ENCODE measurements around the gene HS3ST6. TPM values are rescaled to one million over a fixed set of nuclear protein-coding genes. Genes with fewer than 3 reads are reported as not detected.

HS3ST6 gene
- polyA plus RNA-seq, 1 of the 3 experiments (the other 2 are of a cell fraction) = 0.03 TPM

DNA sequence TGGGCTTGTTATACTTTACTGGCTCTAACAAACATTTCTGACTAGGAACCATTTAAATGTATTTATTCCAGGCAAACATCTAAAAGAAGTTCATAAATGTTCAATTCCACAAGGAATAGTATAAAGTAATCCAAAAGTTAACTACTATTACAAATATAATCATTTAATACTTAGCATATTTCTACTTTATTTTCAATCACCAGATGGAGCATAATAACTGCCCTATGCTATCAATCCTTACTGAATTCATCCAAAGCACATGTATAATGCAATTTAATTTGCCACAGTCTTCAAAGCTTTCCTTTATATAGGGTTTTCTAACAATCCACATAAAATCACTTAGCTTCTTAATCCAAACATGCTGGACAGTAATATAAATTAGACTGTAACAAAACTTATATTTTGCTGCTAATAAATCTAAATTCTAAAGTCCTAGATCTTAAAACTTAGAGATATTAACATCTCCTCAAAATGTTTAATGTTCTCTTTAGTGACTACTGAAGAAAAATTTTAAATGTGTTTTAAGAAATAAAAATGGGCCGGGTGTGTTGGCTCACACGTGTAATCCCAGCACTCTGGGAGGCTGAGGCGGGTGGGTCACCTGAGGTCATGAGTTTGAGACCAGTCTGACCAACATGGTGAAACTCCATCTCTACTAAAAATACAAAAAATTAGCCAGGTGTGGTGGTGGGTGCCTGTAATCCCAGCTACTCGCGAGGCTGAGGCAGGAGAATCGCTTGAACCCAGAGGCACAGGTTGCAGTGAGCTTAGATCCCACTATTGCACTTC lies 52.1 kb downstream of the HS3ST6 start (continued):
- TF ChIP-seq USF2 (IDR thresholded peaks at IDR 0.05; ENCODE audit: borderline replicate concordance, low read depth, low read length) = no peak
- TF ChIP-seq MEF2A (IDR thresholded peaks at IDR 0.05; ENCODE audit: borderline replicate concordance, low read depth) = no peak
- TF ChIP-seq POLR2AphosphoS5 (IDR thresholded peaks at IDR 0.05; ENCODE audit: low read depth, low read length) = no peak

GRCh38 chr16:1863681-1864460 lies 54.3 kb downstream of the HS3ST6 start:
- Histone ChIP-seq H3K9me3 (no peaks in the 10 kb centered on the region), H3K4me1 (ENCODE audit: control insufficient read depth in 1 of 2, insufficient read depth in 2 of 2, low read depth in 1 of 2, low read length in 1 of 2) (no peaks in the 10 kb centered on the region; a peak in 1 of 4 replicates), H4K20me1 (ENCODE audit: insufficient read depth) (no peaks in the 10 kb centered on the region), H3K79me2 (ENCODE audit: insufficient read depth) (no peaks in the 10 kb centered on the region), H3K4me2 (no peak overlapping the region), H3K27me3 (ENCODE audit: insufficient read depth) (no peaks in the 10 kb centered on the region; the same call in 1 of the 2 replicates), H3K4me3 (ENCODE audit: low read depth in 2 of 2, low read length in 1 of 2) (no peak overlapping the region), H3K36me3 (replicated peaks in 1 of 2; ENCODE audit: control insufficient read depth in 1 of 2, insufficient read depth in 2 of 2, low read length in 1 of 2) (no peaks in the 10 kb centered on the region), H3K9ac (no peak overlapping the region), H3K27ac (ENCODE audit: low read depth in 2 of 2, low read length in 1 of 2) (no peak overlapping the region), H3K9me2 (no peaks in the 10 kb centered on the region), H3F3A (replicated peaks; ENCODE audit: insufficient read depth) (no peaks in the 10 kb centered on the region), H2AFZ (ENCODE audit: low read depth) (no peak overlapping the region)
- peak; percentile 44 for DNase-seq
- WGBS (ENCODE audit: low lambda C conversion rate) = 18% methylated on average over 4 of the region's 4 CpGs
- ChIA-PET POLR2A (no interaction called here), CTCF (interaction anchor here (0.7 to 12.8 kb wide), 21 partner anchors 11 to 367 kb away, joined by 3 to 137 read pairs (median 5); no protein-coding TSS in a partner anchor)
- TF ChIP-seq, protein P1, sequence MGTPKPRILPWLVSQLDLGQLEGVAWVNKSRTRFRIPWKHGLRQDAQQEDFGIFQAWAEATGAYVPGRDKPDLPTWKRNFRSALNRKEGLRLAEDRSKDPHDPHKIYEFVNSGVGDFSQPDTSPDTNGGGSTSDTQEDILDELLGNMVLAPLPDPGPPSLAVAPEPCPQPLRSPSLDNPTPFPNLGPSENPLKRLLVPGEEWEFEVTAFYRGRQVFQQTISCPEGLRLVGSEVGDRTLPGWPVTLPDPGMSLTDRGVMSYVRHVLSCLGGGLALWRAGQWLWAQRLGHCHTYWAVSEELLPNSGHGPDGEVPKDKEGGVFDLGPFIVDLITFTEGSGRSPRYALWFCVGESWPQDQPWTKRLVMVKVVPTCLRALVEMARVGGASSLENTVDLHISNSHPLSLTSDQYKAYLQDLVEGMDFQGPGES (IDR thresholded peaks at IDR 0.05; ENCODE audit: low read depth, low read length) = no peak
- TF ChIP-seq EZH2phosphoT487 (IDR thresholded peaks at IDR 0.05; ENCODE audit: borderline replicate concordance, low read depth) = no peak
- TF ChIP-seq, protein P2, sequence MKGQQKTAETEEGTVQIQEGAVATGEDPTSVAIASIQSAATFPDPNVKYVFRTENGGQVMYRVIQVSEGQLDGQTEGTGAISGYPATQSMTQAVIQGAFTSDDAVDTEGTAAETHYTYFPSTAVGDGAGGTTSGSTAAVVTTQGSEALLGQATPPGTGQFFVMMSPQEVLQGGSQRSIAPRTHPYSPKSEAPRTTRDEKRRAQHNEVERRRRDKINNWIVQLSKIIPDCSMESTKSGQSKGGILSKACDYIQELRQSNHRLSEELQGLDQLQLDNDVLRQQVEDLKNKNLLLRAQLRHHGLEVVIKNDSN (IDR thresholded peaks at IDR 0.05; ENCODE audit: borderline replicate concordance, low read depth) = no peak
- TF ChIP-seq EP300 (IDR thresholded peaks at IDR 0.05; ENCODE audit: borderline replicate concordance in 1 of 2, low read depth in 1 of 2, low read length in 1 of 2) = no peak
- no peak for TF ChIP-seq CHD2 (IDR thresholded peaks at IDR 0.05; ENCODE audit: low read length, partially characterized antibody)
- no peak for TF ChIP-seq TEAD4 (IDR thresholded peaks at IDR 0.05; ENCODE audit: borderline replicate concordance, insufficient read depth)
- no peak for TF ChIP-seq FOSL2 (IDR thresholded peaks at IDR 0.05; ENCODE audit: borderline replicate concordance, low read depth)
- TF ChIP-seq USF2 (IDR thresholded peaks at IDR 0.05; ENCODE audit: borderline replicate concordance, low read depth, low read length) = no peak
- TF ChIP-seq, protein P3, sequence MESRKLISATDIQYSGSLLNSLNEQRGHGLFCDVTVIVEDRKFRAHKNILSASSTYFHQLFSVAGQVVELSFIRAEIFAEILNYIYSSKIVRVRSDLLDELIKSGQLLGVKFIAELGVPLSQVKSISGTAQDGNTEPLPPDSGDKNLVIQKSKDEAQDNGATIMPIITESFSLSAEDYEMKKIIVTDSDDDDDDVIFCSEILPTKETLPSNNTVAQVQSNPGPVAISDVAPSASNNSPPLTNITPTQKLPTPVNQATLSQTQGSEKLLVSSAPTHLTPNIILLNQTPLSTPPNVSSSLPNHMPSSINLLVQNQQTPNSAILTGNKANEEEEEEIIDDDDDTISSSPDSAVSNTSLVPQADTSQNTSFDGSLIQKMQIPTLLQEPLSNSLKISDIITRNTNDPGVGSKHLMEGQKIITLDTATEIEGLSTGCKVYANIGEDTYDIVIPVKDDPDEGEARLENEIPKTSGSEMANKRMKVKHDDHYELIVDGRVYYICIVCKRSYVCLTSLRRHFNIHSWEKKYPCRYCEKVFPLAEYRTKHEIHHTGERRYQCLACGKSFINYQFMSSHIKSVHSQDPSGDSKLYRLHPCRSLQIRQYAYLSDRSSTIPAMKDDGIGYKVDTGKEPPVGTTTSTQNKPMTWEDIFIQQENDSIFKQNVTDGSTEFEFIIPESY (IDR thresholded peaks at IDR 0.05; ENCODE audit: borderline replicate concordance, low read depth) = no peak
- TF ChIP-seq FOXM1 (IDR thresholded peaks at IDR 0.05; ENCODE audit: low read depth) = no peak
- TF ChIP-seq, protein P4, sequence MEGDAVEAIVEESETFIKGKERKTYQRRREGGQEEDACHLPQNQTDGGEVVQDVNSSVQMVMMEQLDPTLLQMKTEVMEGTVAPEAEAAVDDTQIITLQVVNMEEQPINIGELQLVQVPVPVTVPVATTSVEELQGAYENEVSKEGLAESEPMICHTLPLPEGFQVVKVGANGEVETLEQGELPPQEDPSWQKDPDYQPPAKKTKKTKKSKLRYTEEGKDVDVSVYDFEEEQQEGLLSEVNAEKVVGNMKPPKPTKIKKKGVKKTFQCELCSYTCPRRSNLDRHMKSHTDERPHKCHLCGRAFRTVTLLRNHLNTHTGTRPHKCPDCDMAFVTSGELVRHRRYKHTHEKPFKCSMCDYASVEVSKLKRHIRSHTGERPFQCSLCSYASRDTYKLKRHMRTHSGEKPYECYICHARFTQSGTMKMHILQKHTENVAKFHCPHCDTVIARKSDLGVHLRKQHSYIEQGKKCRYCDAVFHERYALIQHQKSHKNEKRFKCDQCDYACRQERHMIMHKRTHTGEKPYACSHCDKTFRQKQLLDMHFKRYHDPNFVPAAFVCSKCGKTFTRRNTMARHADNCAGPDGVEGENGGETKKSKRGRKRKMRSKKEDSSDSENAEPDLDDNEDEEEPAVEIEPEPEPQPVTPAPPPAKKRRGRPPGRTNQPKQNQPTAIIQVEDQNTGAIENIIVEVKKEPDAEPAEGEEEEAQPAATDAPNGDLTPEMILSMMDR (IDR thresholded peaks at IDR 0.05) = peak; percentile 60
- TF ChIP-seq RAD21 (IDR thresholded peaks at IDR 0.05; ENCODE audit: low read length) = peak; percentile 70
- TF ChIP-seq JUND (IDR thresholded peaks at IDR 0.05) = no peak
- no peak for TF ChIP-seq RCOR1 (IDR thresholded peaks at IDR 0.05; ENCODE audit: low read length)
- no peak for TF ChIP-seq NRF1 (IDR thresholded peaks at IDR 0.05; ENCODE audit: low read depth, low read length)
- TF ChIP-seq SMC3 (IDR thresholded peaks at IDR 0.05; ENCODE audit: low read depth, low read length) = peak; percentile 37

Measured in SK-N-SH (cell line).